Dermis lymphatic vessel endothelial cell (primary cell): ENCODE measurements around the gene TAPBPL. TPM values are rescaled to one million over a fixed set of nuclear protein-coding genes. Genes with fewer than 3 reads are reported as not detected.

Experiments used
- total RNA-seq: library from RNA; depleted of rRNA; stranded (reverse); fragments of >200 nt; gene quantifications from 2 replicates; pipeline ENCODE4 v1.2.1, GENCODE V29; 2014

TAPBPL gene
- 11.0 and 28.1 TPM in 2 replicates for total RNA-seq

GRCh38 chr12:6451348-6452244 lies at the start of gene TAPBPL:
TAPBPL (plus strand) TSS chr12:6452042; CDS start chr12:6452249, 207 bp downstream.

GRCh38 chr12:6444704-6445688 lies 6.8 kb upstream of the TAPBPL start, which contains the start of gene CD27:
CD27 (plus strand) TSS chr12:6444955; CDS start chr12:6445096, 141 bp downstream.

GRCh38 chr12:6470375-6471163 lies 18.7 kb downstream of the TAPBPL start, which contains the start of gene VAMP1:
VAMP1 (minus strand) TSS chr12:6470677; CDS start chr12:6470531, 146 bp downstream.

GRCh38 chr12:6492838-6493496 lies 41.1 kb downstream of the TAPBPL start, which contains the start of gene MRPL51:
MRPL51 (minus strand) TSS chr12:6493262; CDS start chr12:6493136, 126 bp downstream.

GRCh38 chr12:6493497-6494257 lies 41.8 kb downstream of the TAPBPL start, which contains the start of gene NCAPD2:
NCAPD2 (plus strand) TSS chr12:6494102; CDS start chr12:6495099, 997 bp downstream.

Other genes starting within 250 kb of the TAPBPL start
- not detected in 2 replicates for gene PLEKHG6, start 141.4 kb upstream of the TAPBPL start, total RNA-seq
- gene TNFRSF1A, start 110.0 kb upstream of the TAPBPL start, total RNA-seq = 37.2 and 50.7 TPM in 2 replicates
- gene SCNN1A, start 76.5 kb upstream of the TAPBPL start, total RNA-seq = 0.43 TPM in 1 of 2 replicates, not detected in the other
- gene LTBR, start 67.9 kb upstream of the TAPBPL start, total RNA-seq = 25.5 and 28.2 TPM in 2 replicates
- gene CD27, start 7.1 kb upstream of the TAPBPL start, total RNA-seq = not detected in 2 replicates
- gene VAMP1, start 18.6 kb downstream of the TAPBPL start, total RNA-seq = 2.1 and 2.4 TPM in 2 replicates
- gene MRPL51, start 41.2 kb downstream of the TAPBPL start, total RNA-seq = 107 and 124 TPM in 2 replicates
- gene NCAPD2, start 42.1 kb downstream of the TAPBPL start, total RNA-seq = 16.9 and 22.3 TPM in 2 replicates
- gene GAPDH, start 82.5 kb downstream of the TAPBPL start, total RNA-seq = 3,384 and 4,426 TPM in 2 replicates
- gene IFFO1, start 104.0 kb downstream of the TAPBPL start, total RNA-seq = 9.7 and 11.3 TPM in 2 replicates
- gene NOP2, start 116.2 kb downstream of the TAPBPL start, total RNA-seq = 8.7 and 13.8 TPM in 2 replicates
- gene CHD4, start 155.3 kb downstream of the TAPBPL start, total RNA-seq = 201 and 235 TPM in 2 replicates
- gene LPAR5, start 183.9 kb downstream of the TAPBPL start, total RNA-seq = under 0.01 TPM in 1 of 2 replicates, not detected in the other
- gene ACRBP, start 195.4 kb downstream of the TAPBPL start, total RNA-seq = 0.33 and 0.43 TPM in 2 replicates
- gene ING4, start 211.1 kb downstream of the TAPBPL start, total RNA-seq = 48.1 and 53.3 TPM in 2 replicates
- gene ZNF384, start 237.3 kb downstream of the TAPBPL start, total RNA-seq = 7.8 and 8.0 TPM in 2 replicates
- gene PIANP, start 248.8 kb downstream of the TAPBPL start, total RNA-seq = not detected in 2 replicates